Suprapubic skin (tissue), 4 donors: ENCODE results near the gene ATP10B. TPM values are rescaled to one million over a fixed set of nuclear protein-coding genes. Genes with fewer than 3 reads are reported as not detected.

ENCODE experiments used
- DNase-seq, 2 donors: peaks; one replicate each; pipeline ENCODE4 v3.0.0-alpha.2; 2019; ENCODE audit warnings: low spot score in 2 of 2
- H3K27ac ChIP-seq: fragments of 200-600 bp; sonication (generic); one replicate; pipeline ENCODE4 v1.5.1; 2019
- H3K27me3 ChIP-seq: fragments of 200-600 bp; sonication (generic); one replicate; pipeline ENCODE4 v1.5.1; 2019
- H3K36me3 ChIP-seq: fragments of 200-600 bp; sonication (generic); one replicate; pipeline ENCODE4 v1.5.1; 2019
- H3K4me1 ChIP-seq: fragments of 200-600 bp; sonication (generic); one replicate; pipeline ENCODE4 v1.5.1; 2019
- H3K4me3 ChIP-seq: fragments of 200-600 bp; sonication (generic); one replicate; pipeline ENCODE4 v1.5.1; 2019; ENCODE audit warnings: mild to moderate bottlenecking
- H3K9me3 ChIP-seq: fragments of 200-600 bp; sonication (generic); one replicate; pipeline ENCODE4 v1.5.1; 2019
- EP300 ChIP-seq: sonication (generic); formaldehyde crosslinking; IDR thresholded peaks from one replicate; pipeline ENCODE4 v1.6.1; 2017; ENCODE audit warnings: antibody characterized with exemption
- POLR2A ChIP-seq, 2 donors: fragments of 450-650 bp; IDR thresholded peaks; one replicate each; pipeline ENCODE4 v1.6.1; 2017; ENCODE audit warnings: antibody characterized with exemption in 2 of 2, mild to moderate bottlenecking in 2 of 2, moderate library complexity in 2 of 2
- POLR2AphosphoS5 ChIP-seq, 3 donors: sonication (generic); formaldehyde crosslinking; IDR thresholded peaks; one replicate each; pipeline ENCODE4 v1.6.1; 2017; ENCODE audit warnings: antibody characterized with exemption in 3 of 3
- WGBS: methylation state at CpG from one replicate; pipeline ENCODE4 v1.1.5; 2018; 5-methylcytosine and 5-hydroxymethylcytosine counted together
- total RNA-seq, 4 donors: library from RNA; depleted of rRNA; stranded (reverse); fragments of >200 nt; gene quantifications; one replicate each; pipeline ENCODE4 v1.1.0, GENCODE V29; 2016
- TF ChIP-seq, protein P1 (sequence below), 2 donors: fragments of 200-600 bp in 1 of 2; fragments of 450-650 bp in 1 of 2; sonication (generic) in 1 of 2; IDR thresholded peaks; one replicate each; pipeline ENCODE4 v1.5.1; 2016 to 2019; ENCODE audit warnings: antibody characterized with exemption in 2 of 2, mild to moderate bottlenecking in 1 of 2, moderate library complexity in 1 of 2

The ATP10B gene
- total RNA-seq, 4 donors from 2014 or later = 25.4 to 40.8 (median 29.2) TPM

DNA sequence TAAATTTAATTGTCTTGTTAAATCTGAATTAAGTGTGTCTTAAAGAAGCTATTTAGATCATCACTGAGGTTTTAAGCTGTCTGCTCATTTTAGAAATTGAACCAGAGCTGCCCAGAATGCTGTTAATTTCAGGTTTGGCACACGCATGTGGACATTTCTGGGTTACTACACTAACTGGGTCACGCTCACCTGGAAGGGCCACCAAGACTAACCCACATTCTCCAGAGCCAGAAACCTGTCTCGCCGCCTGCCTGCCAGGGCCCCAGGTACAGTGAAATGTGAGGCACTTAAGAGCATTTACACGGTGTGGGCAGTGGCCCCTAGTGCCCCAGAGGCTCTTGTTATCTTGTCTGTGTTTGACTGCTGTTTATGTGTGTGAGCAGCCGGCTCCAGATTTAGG is 46.6 kb downstream of the ATP10B start:
- no peak for TF ChIP-seq EP300
- H3K36me3 ChIP-seq = no peaks in the 10 kb centered on the region
- DNase-seq = no peak
- H3K4me3 ChIP-seq = no peak overlapping the region
- 78% methylated on average over 5 of the region's 6 CpGs for WGBS
- H3K27ac ChIP-seq = no peak overlapping the region
- H3K4me1 ChIP-seq = no peaks in the 10 kb centered on the region
- no peaks in the 10 kb centered on the region for H3K27me3 ChIP-seq
- no peaks in the 10 kb centered on the region for H3K9me3 ChIP-seq

DNA sequence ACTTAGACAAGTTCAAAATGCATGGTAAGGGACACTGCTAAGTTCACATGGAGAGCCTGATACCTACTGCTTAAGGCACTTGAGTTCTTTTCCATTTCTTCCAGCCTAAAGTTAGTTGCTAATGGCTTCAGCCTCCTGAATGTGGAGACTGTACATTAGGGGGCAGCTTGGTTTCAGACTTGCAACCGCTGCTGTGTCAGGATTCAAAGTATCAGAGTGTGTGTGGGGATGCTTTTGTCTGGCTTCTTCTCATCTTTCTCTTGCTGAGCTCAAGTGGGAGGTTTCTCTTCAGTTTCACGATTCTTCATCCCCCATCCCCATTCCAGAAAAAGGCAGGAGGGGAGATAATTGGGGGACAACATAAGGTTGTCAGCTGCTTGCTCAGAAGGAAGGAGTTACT is 49.4 kb downstream of the ATP10B start:
- H3K9me3 ChIP-seq = no peaks in the 10 kb centered on the region
- 38% methylated on average over 2 of the region's 2 CpGs for WGBS
- H3K4me3 ChIP-seq = no peak overlapping the region
- no peak for DNase-seq
- H3K4me1 ChIP-seq = no peaks in the 10 kb centered on the region
- no peak overlapping the region for H3K27ac ChIP-seq
- H3K36me3 ChIP-seq = no peaks in the 10 kb centered on the region
- no peak for TF ChIP-seq EP300
- no peak for TF ChIP-seq POLR2A (IDR thresholded peaks at IDR 0.05)
- no peak for TF ChIP-seq POLR2AphosphoS5 (IDR thresholded peaks at IDR 0.05)
- TF ChIP-seq, protein P1, sequence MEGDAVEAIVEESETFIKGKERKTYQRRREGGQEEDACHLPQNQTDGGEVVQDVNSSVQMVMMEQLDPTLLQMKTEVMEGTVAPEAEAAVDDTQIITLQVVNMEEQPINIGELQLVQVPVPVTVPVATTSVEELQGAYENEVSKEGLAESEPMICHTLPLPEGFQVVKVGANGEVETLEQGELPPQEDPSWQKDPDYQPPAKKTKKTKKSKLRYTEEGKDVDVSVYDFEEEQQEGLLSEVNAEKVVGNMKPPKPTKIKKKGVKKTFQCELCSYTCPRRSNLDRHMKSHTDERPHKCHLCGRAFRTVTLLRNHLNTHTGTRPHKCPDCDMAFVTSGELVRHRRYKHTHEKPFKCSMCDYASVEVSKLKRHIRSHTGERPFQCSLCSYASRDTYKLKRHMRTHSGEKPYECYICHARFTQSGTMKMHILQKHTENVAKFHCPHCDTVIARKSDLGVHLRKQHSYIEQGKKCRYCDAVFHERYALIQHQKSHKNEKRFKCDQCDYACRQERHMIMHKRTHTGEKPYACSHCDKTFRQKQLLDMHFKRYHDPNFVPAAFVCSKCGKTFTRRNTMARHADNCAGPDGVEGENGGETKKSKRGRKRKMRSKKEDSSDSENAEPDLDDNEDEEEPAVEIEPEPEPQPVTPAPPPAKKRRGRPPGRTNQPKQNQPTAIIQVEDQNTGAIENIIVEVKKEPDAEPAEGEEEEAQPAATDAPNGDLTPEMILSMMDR (IDR thresholded peaks at IDR 0.05) = no peak
- no peaks in the 10 kb centered on the region for H3K27me3 ChIP-seq

DNA sequence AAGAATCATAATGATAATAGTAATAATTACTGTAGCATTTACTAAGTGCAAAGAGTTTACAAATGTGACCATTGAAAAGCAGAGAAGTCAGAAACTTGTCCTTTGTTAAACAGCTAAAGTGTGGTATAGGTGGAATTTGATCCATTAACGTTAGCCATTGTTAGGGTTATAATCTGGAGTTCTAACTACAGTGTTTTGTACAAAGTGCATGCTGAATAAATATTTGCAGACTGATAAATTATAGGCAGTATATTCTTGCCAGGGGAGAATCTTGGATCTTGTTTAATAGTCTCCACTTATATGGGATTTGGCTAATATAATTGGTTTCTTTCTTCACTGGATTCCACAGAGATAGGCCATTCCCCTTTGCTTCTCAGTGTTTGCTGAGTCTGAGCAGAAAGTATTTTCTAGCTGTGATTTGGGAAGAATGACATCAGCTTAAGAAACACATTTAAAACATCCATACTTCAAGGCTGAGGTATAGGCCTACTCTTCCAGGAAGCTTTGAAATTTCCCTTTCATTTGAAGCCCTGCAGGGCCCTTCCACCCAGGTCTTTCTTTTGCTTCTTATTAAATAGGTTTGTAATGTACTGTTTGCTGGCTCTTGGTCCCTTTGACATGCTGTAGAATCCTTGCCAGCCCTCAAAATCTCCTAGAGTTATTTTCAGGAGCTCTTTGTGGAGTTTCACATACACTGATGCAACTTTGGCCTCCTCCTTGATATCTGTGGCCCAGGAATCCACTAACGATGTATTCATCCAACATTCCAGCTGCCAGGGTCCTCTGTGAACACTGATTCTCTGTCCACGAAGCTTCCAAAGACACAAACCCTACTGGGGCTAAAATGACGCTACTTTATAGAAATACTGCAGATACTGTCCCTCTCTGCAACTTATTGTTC is 51.4 kb downstream of the ATP10B start:
- no peak overlapping the region for H3K27ac ChIP-seq
- WGBS = 60% methylated on average over 4 of the region's 4 CpGs

DNA sequence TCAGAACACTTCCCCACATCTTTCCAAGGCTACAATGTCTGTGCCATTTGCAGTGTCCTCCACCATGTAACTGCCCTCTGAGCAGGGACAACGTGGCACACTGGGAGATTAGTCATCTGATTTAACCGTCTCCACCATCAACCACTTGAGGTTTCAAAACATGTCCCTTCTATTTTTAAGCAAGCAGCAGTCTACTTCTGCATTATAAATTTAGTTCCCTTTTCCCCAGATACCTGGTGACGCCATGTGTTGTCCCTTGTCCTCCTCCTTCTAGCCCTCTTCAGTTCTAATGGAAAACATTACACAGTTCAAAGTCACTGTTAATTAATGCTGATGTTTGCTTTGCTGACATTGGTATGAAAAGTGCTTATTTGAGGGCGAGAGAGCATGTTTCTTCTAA is 52.8 kb downstream of the ATP10B start:
- WGBS = 63% methylated on average over 4 of the region's 4 CpGs
- no peak overlapping the region for H3K4me3 ChIP-seq
- H3K9me3 ChIP-seq = no peaks in the 10 kb centered on the region
- TF ChIP-seq, protein P1 (IDR thresholded peaks at IDR 0.05) = no peak
- TF ChIP-seq POLR2A (IDR thresholded peaks at IDR 0.05) = no peak
- no peak for TF ChIP-seq EP300
- TF ChIP-seq POLR2AphosphoS5 (IDR thresholded peaks at IDR 0.05) = no peak
- H3K27ac ChIP-seq = no peak overlapping the region
- DNase-seq = no peak
- H3K27me3 ChIP-seq = no peaks in the 10 kb centered on the region
- no peaks in the 10 kb centered on the region for H3K4me1 ChIP-seq
- H3K36me3 ChIP-seq = no peaks in the 10 kb centered on the region

More for the DNA sequence above, 51.4 kb downstream of the ATP10B start:
- no peak for TF ChIP-seq POLR2A (IDR thresholded peaks at IDR 0.05)
- TF ChIP-seq EP300 = no peak
- TF ChIP-seq, protein P1 (IDR thresholded peaks at IDR 0.05) = no peak
- TF ChIP-seq POLR2AphosphoS5 (IDR thresholded peaks at IDR 0.05) = no peak
- Histone ChIP-seq H3K36me3 (no peaks in the 10 kb centered on the region), H3K4me3 (no peak overlapping the region), H3K4me1 (no peaks in the 10 kb centered on the region), H3K27me3 (no peaks in the 10 kb centered on the region), H3K9me3 (no peaks in the 10 kb centered on the region)
- no peak for DNase-seq

DNA sequence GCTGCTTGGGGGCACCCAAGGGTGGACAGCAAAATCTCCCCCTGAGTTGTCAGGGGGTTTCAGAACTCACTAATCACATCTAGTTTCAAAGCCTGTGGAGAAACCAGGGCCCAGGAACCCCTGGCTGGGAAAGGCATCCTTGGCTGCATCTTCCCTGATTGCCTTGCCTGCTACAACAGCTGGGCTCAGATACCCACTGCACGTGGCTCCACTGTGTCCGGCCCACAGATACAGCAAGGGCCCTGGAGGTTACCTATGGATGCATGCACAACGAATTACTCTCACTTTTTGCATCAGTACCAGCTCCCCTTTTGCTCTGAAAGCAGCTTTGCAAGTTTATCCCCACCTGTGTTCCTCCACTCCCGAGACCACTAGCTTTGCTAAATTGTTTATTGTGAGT is 55.0 kb downstream of the ATP10B start:
- TF ChIP-seq POLR2AphosphoS5 (IDR thresholded peaks at IDR 0.05) = no peak
- TF ChIP-seq POLR2A (IDR thresholded peaks at IDR 0.05) = no peak
- TF ChIP-seq EP300 = no peak
- TF ChIP-seq, protein P1 (IDR thresholded peaks at IDR 0.05) = no peak
- 72% methylated on average over 4 of the region's 4 CpGs for WGBS
- no peaks in the 10 kb centered on the region for H3K4me1 ChIP-seq
- H3K9me3 ChIP-seq = no peaks in the 10 kb centered on the region
- no peaks in the 10 kb centered on the region for H3K36me3 ChIP-seq
- H3K27me3 ChIP-seq = no peaks in the 10 kb centered on the region
- no peak overlapping the region for H3K27ac ChIP-seq
- H3K4me3 ChIP-seq = no peak overlapping the region
- DNase-seq = no peak
